Measurements from ENCODE around the gene NPL.

The NPL gene

GRCh38 chr1:182817802-182818201 is 28.2 kb downstream of the NPL start:
- Mint-ChIP-seq H3K4me1 (ENCODE audit: low read depth) (no peaks in the 10 kb centered on the region), H3K27ac (no peak overlapping the region), H3K36me3 (ENCODE audit: low read depth) (no peaks in the 10 kb centered on the region), H3K9me3 (no peaks in the 10 kb centered on the region), H3K4me3 (no peak overlapping the region), H3K27me3 (ENCODE audit: low read depth) (no peaks in the 10 kb centered on the region)

- no peaks in the 10 kb centered on the region for H3K36me3 Mint-ChIP-seq (ENCODE audit: low read depth)
- H3K27ac Mint-ChIP-seq, result no peak overlapping the region
- no peaks in the 10 kb centered on the region for H3K9me3 Mint-ChIP-seq
- H3K27me3 Mint-ChIP-seq (ENCODE audit: low read depth), result no peaks in the 10 kb centered on the region
- H3K4me3 Mint-ChIP-seq, result no peak overlapping the region
- H3K4me1 Mint-ChIP-seq (ENCODE audit: low read depth), result no peaks in the 10 kb centered on the region
These were observed 33.6 kb downstream of the NPL start for GRCh38 chr1:182823220-182823619.

- Mint-ChIP-seq H3K9me3 (no peaks in the 10 kb centered on the region), H3K4me1 (ENCODE audit: low read depth) (peaks cover 5% of the 10 kb centered on the region), H3K4me3 (no peak overlapping the region), H3K27me3 (ENCODE audit: low read depth) (no peaks in the 10 kb centered on the region), H3K36me3 (ENCODE audit: low read depth) (no peaks in the 10 kb centered on the region), H3K27ac (no peak overlapping the region)
These were observed 37.3 kb downstream of the NPL start for GRCh38 chr1:182826892-182827291.

- Mint-ChIP-seq H3K27me3 (ENCODE audit: low read depth) (peaks cover 5% of the 10 kb centered on the region), H3K4me1 (ENCODE audit: low read depth) (peaks cover 5% of the 10 kb centered on the region), H3K4me3 (no peak overlapping the region), H3K9me3 (no peaks in the 10 kb centered on the region), H3K27ac (no peak overlapping the region), H3K36me3 (ENCODE audit: low read depth) (no peaks in the 10 kb centered on the region)
These were observed 39.8 kb downstream of the NPL start for GRCh38 chr1:182829285-182829932.

- peaks cover 5% of the 10 kb centered on the region for H3K4me1 Mint-ChIP-seq (ENCODE audit: low read depth)
- H3K27me3 Mint-ChIP-seq (ENCODE audit: low read depth), result peaks cover 7% of the 10 kb centered on the region
- H3K36me3 Mint-ChIP-seq (ENCODE audit: low read depth), result no peaks in the 10 kb centered on the region
- no peaks in the 10 kb centered on the region for H3K9me3 Mint-ChIP-seq
- no peak overlapping the region for H3K4me3 Mint-ChIP-seq
- H3K27ac Mint-ChIP-seq, result no peak overlapping the region
These were observed 43.7 kb downstream of the NPL start for GRCh38 chr1:182833271-182833670.

- H3K27me3 Mint-ChIP-seq (ENCODE audit: low read depth), result peaks cover 7% of the 10 kb centered on the region
- no peak overlapping the region for H3K4me3 Mint-ChIP-seq
- peaks cover 9% of the 10 kb centered on the region for H3K4me1 Mint-ChIP-seq (ENCODE audit: low read depth)
- H3K9me3 Mint-ChIP-seq, result no peaks in the 10 kb centered on the region
- no peaks in the 10 kb centered on the region for H3K36me3 Mint-ChIP-seq (ENCODE audit: low read depth)
- no peak overlapping the region for H3K27ac Mint-ChIP-seq
These were observed 44.8 kb downstream of the NPL start for GRCh38 chr1:182834326-182834725.

- Mint-ChIP-seq H3K36me3 (ENCODE audit: low read depth) (peaks cover 9% of the 10 kb centered on the region), H3K27ac (no peak overlapping the region), H3K4me1 (ENCODE audit: low read depth) (peaks cover 12% of the 10 kb centered on the region), H3K4me3 (no peak overlapping the region), H3K27me3 (ENCODE audit: low read depth) (peaks cover 7% of the 10 kb centered on the region), H3K9me3 (no peaks in the 10 kb centered on the region)
These were observed 46.2 kb downstream of the NPL start for GRCh38 chr1:182835806-182836205.

- Mint-ChIP-seq H3K36me3 (ENCODE audit: low read depth) (peaks cover 31% of the 10 kb centered on the region), H3K27me3 (ENCODE audit: low read depth) (peaks cover 1% of the 10 kb centered on the region), H3K9me3 (no peaks in the 10 kb centered on the region), H3K4me3 (peak within 1 kb of the TSS; percentile 91), H3K4me1 (ENCODE audit: low read depth) (peaks cover 40% of the 10 kb centered on the region), H3K27ac (peak within 1 kb of the TSS; percentile 97)
These were observed 49.9 kb downstream of the NPL start, which contains the start of gene DHX9 for GRCh38 chr1:182839209-182840066. Gene DHX9 (plus strand): TSS chr1:182839347. CDS start chr1:182842567, 3,220 bp downstream.

GRCh38 chr1:182841368-182841988 is 51.9 kb downstream of the NPL start:
- Mint-ChIP-seq H3K27me3 (ENCODE audit: low read depth) (no peaks in the 10 kb centered on the region), H3K4me3 (peak overlapping the region; percentile 91), H3K4me1 (ENCODE audit: low read depth) (peaks cover 53% of the 10 kb centered on the region), H3K36me3 (ENCODE audit: low read depth) (peaks cover 44% of the 10 kb centered on the region), H3K9me3 (no peaks in the 10 kb centered on the region), H3K27ac (peak overlapping the region; percentile 8)

- no peak overlapping the region for H3K27ac Mint-ChIP-seq
- peaks cover 52% of the 10 kb centered on the region for H3K36me3 Mint-ChIP-seq (ENCODE audit: low read depth)
- H3K9me3 Mint-ChIP-seq, result no peaks in the 10 kb centered on the region
- H3K4me3 Mint-ChIP-seq, result peak overlapping the region; percentile 42
- no peaks in the 10 kb centered on the region for H3K27me3 Mint-ChIP-seq (ENCODE audit: low read depth)
- peaks cover 60% of the 10 kb centered on the region for H3K4me1 Mint-ChIP-seq (ENCODE audit: low read depth)
These were observed 52.7 kb downstream of the NPL start for GRCh38 chr1:182842265-182842664.

- H3K36me3 Mint-ChIP-seq (ENCODE audit: low read depth), result peaks cover 73% of the 10 kb centered on the region
- H3K4me1 Mint-ChIP-seq (ENCODE audit: low read depth), result peaks cover 74% of the 10 kb centered on the region
- peak overlapping the region; percentile 55 for H3K27ac Mint-ChIP-seq
- H3K9me3 Mint-ChIP-seq, result no peaks in the 10 kb centered on the region
- H3K27me3 Mint-ChIP-seq (ENCODE audit: low read depth), result no peaks in the 10 kb centered on the region
- no peak overlapping the region for H3K4me3 Mint-ChIP-seq
These were observed 55.8 kb downstream of the NPL start for GRCh38 chr1:182845379-182845778.

- H3K9me3 Mint-ChIP-seq, result no peaks in the 10 kb centered on the region
- no peaks in the 10 kb centered on the region for H3K27me3 Mint-ChIP-seq (ENCODE audit: low read depth)
- no peak overlapping the region for H3K4me3 Mint-ChIP-seq
- H3K4me1 Mint-ChIP-seq (ENCODE audit: low read depth), result peaks cover 71% of the 10 kb centered on the region
- no peak overlapping the region for H3K27ac Mint-ChIP-seq
- H3K36me3 Mint-ChIP-seq (ENCODE audit: low read depth), result peaks cover 72% of the 10 kb centered on the region
These were observed 56.3 kb downstream of the NPL start for GRCh38 chr1:182845894-182846293.

- no peak overlapping the region for H3K4me3 Mint-ChIP-seq
- peaks cover 63% of the 10 kb centered on the region for H3K4me1 Mint-ChIP-seq (ENCODE audit: low read depth)
These were observed 57.5 kb downstream of the NPL start for GRCh38 chr1:182847105-182847504.

GRCh38 chr1:182848736-182849135 is 59.2 kb downstream of the NPL start:
- H3K4me1 Mint-ChIP-seq (ENCODE audit: low read depth), result peaks cover 52% of the 10 kb centered on the region
- H3K9me3 Mint-ChIP-seq, result no peaks in the 10 kb centered on the region
- H3K27ac Mint-ChIP-seq, result no peak overlapping the region
- no peak overlapping the region for H3K4me3 Mint-ChIP-seq
- peaks cover 72% of the 10 kb centered on the region for H3K36me3 Mint-ChIP-seq (ENCODE audit: low read depth)
- H3K27me3 Mint-ChIP-seq (ENCODE audit: low read depth), result no peaks in the 10 kb centered on the region

More at GRCh38 chr1:182847105-182847504, 57.5 kb downstream of the NPL start:
- H3K36me3 Mint-ChIP-seq (ENCODE audit: low read depth), result peaks cover 70% of the 10 kb centered on the region
- H3K27me3 Mint-ChIP-seq (ENCODE audit: low read depth), result no peaks in the 10 kb centered on the region
- H3K9me3 Mint-ChIP-seq, result no peaks in the 10 kb centered on the region
- H3K27ac Mint-ChIP-seq, result no peak overlapping the region

Data from T-helper 1 cell treated with Interleukin-12 subunit alpha and Interleukin-12 subunit beta and Interleukin-4 antibody, amounts not matched to agents 30 μg/mL and 1 μg/mL, for 36 hours (primary cell).